H1 (cell line): ENCODE measurements around the gene ZXDC. TPM values are rescaled to one million over a fixed set of nuclear protein-coding genes. Genes with fewer than 3 reads are reported as not detected.

Experiments
- CTCF ChIA-PET: fragments of 300-600 bp; sonication (Branson Sonifier 250); formaldehyde crosslinking; loops from one replicate; lab custom pipeline; 2021; ENCODE audit not compliant: partially characterized antibody; lab: Charles Lee
- POLR2A ChIA-PET: fragments of 300-600 bp; sonication (Branson Sonifier 250); formaldehyde crosslinking; loops from one replicate; lab custom pipeline; 2021; ENCODE audit warnings: inconsistent platforms; ENCODE audit not compliant: partially characterized antibody; lab: Charles Lee
- DNase-seq, 2 experiments: peaks; one replicate each; pipeline versions ENCODE4 v3.0.0 to v3.0.0-alpha.2; 2010 to 2022; ENCODE audit warnings: low spot score in 2 of 2, low read depth in 1 of 2, mixed read lengths in 1 of 2
- FAIRE-seq: peaks from 2 replicates; lab custom pipeline; 2011; peaks lifted over from hg19 to GRCh38; lab: Jason Lieb, UNC
- H2AFZ ChIP-seq: 2 replicates; pipeline ENCODE4 v1.8.1; 2012; ENCODE audit warnings: low read length, inconsistent platforms
- H2AK5ac ChIP-seq: 2 replicates; pipeline ENCODE4 v1.6.1; 2013; ENCODE audit warnings: low read depth, low read length
- H2BK120ac ChIP-seq: replicated peaks from 2 replicates; pipeline ENCODE3; 2013; ENCODE audit warnings: low read depth, low read length, inconsistent platforms
- H2BK12ac ChIP-seq: 2 replicates; pipeline ENCODE4 v1.6.1; 2013; ENCODE audit warnings: low read depth, low read length
- H2BK15ac ChIP-seq: 2 replicates; pipeline ENCODE4 v1.6.1; 2013; ENCODE audit warnings: low read length
- H2BK20ac ChIP-seq: 2 replicates; pipeline ENCODE4 v1.6.1; 2013; ENCODE audit warnings: low read length
- H2BK5ac ChIP-seq: 2 replicates; pipeline ENCODE4 v1.6.1; 2013; ENCODE audit warnings: low read depth, low read length
- H3K14ac ChIP-seq: 2 replicates; pipeline ENCODE4 v1.6.1; 2013; ENCODE audit warnings: inconsistent platforms; ENCODE audit not compliant: insufficient read length
- H3K18ac ChIP-seq: 2 replicates; pipeline ENCODE4 v1.6.1; 2013; ENCODE audit warnings: low read length; ENCODE audit errors: extremely low read depth
- H3K23ac ChIP-seq: 2 replicates; pipeline ENCODE4 v1.6.1; 2013; ENCODE audit warnings: inconsistent platforms; ENCODE audit not compliant: insufficient read length
- H3K23me2 ChIP-seq: 2 replicates; pipeline ENCODE4 v1.6.1; 2013; ENCODE audit warnings: low read depth, low read length
- H3K27ac ChIP-seq: 2 replicates; pipeline ENCODE4 v1.6.1; 2011; ENCODE audit warnings: low read depth, low read length, inconsistent platforms
- H3K27me3 ChIP-seq, 4 experiments: replicated peaks in 1 of 4; 1 replicate in 1 of 4; 2 replicates in 3 of 4; pipeline versions ENCODE4 v1.6.1 to v1.8.1; 2011 to 2013; ENCODE audit warnings: low read length in 3 of 4, mild to moderate bottlenecking in 3 of 4, inconsistent platforms in 2 of 4, mixed read lengths in 2 of 4, moderate library complexity in 1 of 4; ENCODE audit not compliant: control insufficient read depth in 3 of 4, insufficient read depth in 3 of 4; ENCODE audit errors: extremely low read depth in 1 of 4
- H3K36me3 ChIP-seq, 4 experiments: 2 replicates each; pipeline versions ENCODE4 v1.6.1 to v1.8.1; 2011 to 2013; ENCODE audit warnings: mild to moderate bottlenecking in 4 of 4, low read length in 3 of 4, moderate library complexity in 2 of 4, control low read depth in 1 of 4, inconsistent platforms in 1 of 4; ENCODE audit not compliant: insufficient read depth in 4 of 4, control insufficient read depth in 2 of 4
- H3K4ac ChIP-seq: replicated peaks from 2 replicates; pipeline ENCODE3; 2013; ENCODE audit warnings: low read length, low read depth, mixed read lengths, inconsistent platforms; ENCODE audit not compliant: insufficient read length
- H3K4me1 ChIP-seq, 4 experiments: replicated peaks in 1 of 4; 1 replicate in 1 of 4; 2 replicates in 3 of 4; pipeline versions ENCODE4 v1.6.1 to v1.8.1; 2011 to 2013; ENCODE audit warnings: low read length in 3 of 4, inconsistent platforms in 2 of 4, mixed read lengths in 1 of 4; ENCODE audit not compliant: insufficient read depth in 4 of 4, control insufficient read depth in 3 of 4
- H3K4me2 ChIP-seq, 2 experiments: 2 replicates each; pipeline versions ENCODE4 v1.6.1 to v1.8.1; 2011 to 2013; ENCODE audit warnings: low read depth in 2 of 2, low read length in 2 of 2, control low read depth in 1 of 2, inconsistent platforms in 1 of 2, mild to moderate bottlenecking in 1 of 2; ENCODE audit not compliant: insufficient read depth in 1 of 2
- H3K4me3 ChIP-seq, 4 experiments: fragments of 200-600, 300-600 bp in 1 of 4; sonication (generic), shearing (Covaris generic), sonication (Bioruptor Twin) in 1 of 4; 2 replicates each; pipeline versions ENCODE4 v1.5.1 to v1.8.1; 2011 to 2016; ENCODE audit warnings: low read length in 4 of 4, low read depth in 3 of 4, control low read depth in 2 of 4, inconsistent platforms in 2 of 4, mild to moderate bottlenecking in 2 of 4, mixed read lengths in 1 of 4, moderate library complexity in 1 of 4; ENCODE audit not compliant: insufficient read depth in 2 of 4; ENCODE audit errors: extremely low read depth in 1 of 4
- H3K56ac ChIP-seq: replicated peaks from 2 replicates; pipeline ENCODE3; 2013; ENCODE audit warnings: low read depth, mild to moderate bottlenecking, mixed read lengths, low read length, inconsistent platforms; ENCODE audit not compliant: insufficient read length
- H3K79me1 ChIP-seq: 2 replicates; pipeline ENCODE4 v1.6.1; 2013; ENCODE audit warnings: low read depth, low read length, control low read depth
- H3K79me2 ChIP-seq, 2 experiments: 2 replicates each; pipeline versions ENCODE4 v1.6.1 to v1.8.1; 2012 to 2013; ENCODE audit warnings: low read length in 2 of 2, mild to moderate bottlenecking in 2 of 2, inconsistent platforms in 1 of 2; ENCODE audit not compliant: insufficient read depth in 2 of 2, control insufficient read depth in 1 of 2
- H3K9ac ChIP-seq, 4 experiments: replicated peaks in 1 of 4; 1 replicate in 1 of 4; 2 replicates in 3 of 4; pipeline versions ENCODE4 v1.6.1 to v1.8.1; 2011 to 2013; ENCODE audit warnings: low read depth in 3 of 4, low read length in 3 of 4, control low read depth in 2 of 4, mild to moderate bottlenecking in 2 of 4, moderate library complexity in 2 of 4, inconsistent platforms in 1 of 4; ENCODE audit errors: extremely low read depth in 1 of 4
- H3K9me3 ChIP-seq, 2 experiments: 2 replicates each; pipeline versions ENCODE4 v1.6.1 to v1.8.1; 2012 to 2013; ENCODE audit warnings: mild to moderate bottlenecking in 2 of 2, moderate library complexity in 2 of 2, control low read depth in 1 of 2, inconsistent platforms in 1 of 2, low read depth in 1 of 2, low read length in 1 of 2, mixed read lengths in 1 of 2; ENCODE audit not compliant: insufficient read depth in 2 of 2
- H4K20me1 ChIP-seq, 2 experiments: replicated peaks in 1 of 2; 2 replicates each; pipeline versions ENCODE3 to v1.8.1; 2011 to 2013; ENCODE audit warnings: inconsistent platforms in 2 of 2, low read length in 2 of 2, mild to moderate bottlenecking in 1 of 2; ENCODE audit not compliant: insufficient read depth in 2 of 2, control insufficient read depth in 1 of 2
- H4K5ac ChIP-seq: 2 replicates; pipeline ENCODE4 v1.6.1; 2013; ENCODE audit warnings: low read length, low read depth, mixed read lengths, inconsistent platforms; ENCODE audit not compliant: insufficient read length
- H4K8ac ChIP-seq: 2 replicates; pipeline ENCODE4 v1.8.0; 2013; ENCODE audit warnings: mild to moderate bottlenecking, moderate library complexity, low read length, inconsistent platforms; ENCODE audit not compliant: insufficient read depth; ENCODE audit errors: extremely low read depth
- H4K91ac ChIP-seq: replicated peaks from 2 replicates; pipeline ENCODE3; 2013; ENCODE audit warnings: low read length, mixed read lengths, inconsistent platforms; ENCODE audit not compliant: insufficient read length
- BACH1 ChIP-seq: IDR thresholded peaks from 2 replicates; pipeline ENCODE4 v1.6.1; 2012; ENCODE audit warnings: low read length, improper control_type of control experiment
- CBX8 ChIP-seq: fragments of 300-800, 300-1000 bp; sonication (generic); IDR thresholded peaks from 2 replicates; pipeline ENCODE4 v1.7.1; 2016; ENCODE audit warnings: low read depth, low read length, borderline replicate concordance
- PHF8 ChIP-seq: fragments of 200-600 bp; sonication (generic); conservative IDR thresholded peaks from 2 replicates; pipeline ENCODE4 v1.7.1; 2012; ENCODE audit warnings: low read depth, mild to moderate bottlenecking, inconsistent platforms, low read length, moderate library complexity
- POLR2AphosphoS5 ChIP-seq: IDR thresholded peaks from 2 replicates; pipeline ENCODE4 v1.6.1; 2011; ENCODE audit warnings: low read depth, low read length
- RNF2 ChIP-seq: fragments of 200-900, 300-1000 bp; sonication (generic); IDR thresholded peaks from 2 replicates; pipeline ENCODE4 v1.7.1; 2016; ENCODE audit warnings: borderline replicate concordance, low read depth, mild to moderate bottlenecking, antibody characterized with exemption, low read length; ENCODE audit not compliant: poor library complexity, severe bottlenecking; ENCODE audit errors: missing control alignments
- TAF1 ChIP-seq: IDR thresholded peaks from 2 replicates; pipeline ENCODE4 v1.6.1; 2011; ENCODE audit warnings: mild to moderate bottlenecking, low read depth, low read length
- ZNF274 ChIP-seq: IDR thresholded peaks from 2 replicates; pipeline ENCODE4 v1.7.0; 2012; ENCODE audit warnings: low read length, borderline replicate concordance; ENCODE audit errors: extremely low read depth
- WGBS, 2 experiments: shearing (Covaris generic) in 1 of 2; methylation state at CpG; one replicate each; pipeline versions ENCODE4 v1.1.6 to v1.1.7; 2013 to 2015; ENCODE audit warnings: low lambda C conversion rate in 2 of 2, mixed read lengths in 2 of 2, inconsistent platforms in 1 of 2, low coverage in 1 of 2, missing lambda C conversion rate in 1 of 2; ENCODE audit not compliant: insufficient replicate concordance in 2 of 2, insufficient coverage in 1 of 2, insufficient read length in 1 of 2; ENCODE audit errors: extremely low coverage in 1 of 2, missing lambda C conversion rate in 1 of 2; 5-methylcytosine and 5-hydroxymethylcytosine counted together
- polyA plus RNA-seq, 7 experiments: library from polyadenylated mRNA; depleted of rRNA in 3 of 7; stranded (reverse) in 5 of 7; unstranded in 2 of 7; fragments of >200 nt in 5 of 7; fragments of 200-250 nt in 2 of 7; gene quantifications; 1 replicate in 5 of 7; 2 replicates in 1 of 7; 4 replicates in 1 of 7; pipeline versions ENCODE4 v1.2.1 to v1.2.3, GENCODE V29; 2011 to 2013; ENCODE audit warnings: missing spikeins in 2 of 7, mixed read lengths in 2 of 7
- total RNA-seq: library from RNA; stranded (reverse); fragmentation: NEBNext Ultra II Directional; extraction: Animal tissue kit (Norgen Biotek cat#: 25700); gene quantifications from 2 replicates; pipeline ENCODE4 v1.2.1, GENCODE V29; 2021
- TF ChIP-seq, protein P1 (sequence below): IDR thresholded peaks from 2 replicates; pipeline ENCODE4 v1.6.1; 2011; ENCODE audit warnings: low read depth, mild to moderate bottlenecking, low read length; ENCODE audit not compliant: insufficient read depth

The ZXDC gene
- total and polyA plus RNA-seq, 2 of the 8 experiments (the other 6 are each of a cell fraction or from before 2014, with no cell fraction given): 12.7 to 24.3 TPM

DNA sequence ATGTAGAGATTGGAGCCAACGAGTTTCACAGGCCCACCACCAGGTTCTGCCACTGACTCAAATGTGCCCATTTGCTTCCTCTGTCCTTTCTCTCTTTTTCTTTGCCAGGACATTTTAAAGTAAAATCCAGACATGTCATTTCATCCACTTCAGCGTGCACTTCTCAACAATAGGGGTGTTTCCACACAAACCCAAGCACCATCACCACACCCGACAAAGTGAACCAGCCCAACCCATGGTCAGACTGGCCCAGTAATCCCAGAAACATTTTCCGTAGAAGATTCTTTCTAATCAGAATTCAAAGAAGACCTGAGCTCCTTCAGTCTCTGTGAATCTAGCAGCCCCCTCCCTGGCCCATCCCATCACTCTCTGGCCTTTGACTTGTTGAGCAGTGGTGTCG is 67.6 kb downstream of the ZXDC start:
- no peaks in the 10 kb centered on the region for H3K36me3 ChIP-seq
- TF ChIP-seq BACH1 (no peak), ZNF274 (no peak), RNF2 (no peak), POLR2AphosphoS5 (no peak), CBX8 (no peak), PHF8 (no peak), TAF1 (no peak)
- TF ChIP-seq, protein P1, sequence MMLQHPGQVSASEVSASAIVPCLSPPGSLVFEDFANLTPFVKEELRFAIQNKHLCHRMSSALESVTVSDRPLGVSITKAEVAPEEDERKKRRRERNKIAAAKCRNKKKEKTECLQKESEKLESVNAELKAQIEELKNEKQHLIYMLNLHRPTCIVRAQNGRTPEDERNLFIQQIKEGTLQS: no peak
- TF ChIP-seq, all 59 proteins: peak for 0
- Histone ChIP-seq H2BK12ac (no peak overlapping the region), H3K18ac (no peak overlapping the region), H4K91ac (no peak overlapping the region), H3K4me1 (peaks cover 0 to 6% (median 5%) of the 10 kb centered on the region in 4 experiments; a peak in 3 of 7 replicates), H3K14ac (no peak overlapping the region), H3K27ac (no peak overlapping the region), H4K20me1 (no peaks in the 10 kb centered on the region), H3K23ac (no peak overlapping the region), H3K4ac (no peak overlapping the region), H2AK5ac (no peak overlapping the region), H3K9ac (no peak overlapping the region), H2BK5ac (no peak overlapping the region), H3K56ac (no peak overlapping the region), H2BK15ac (no peak overlapping the region), H3K9me3 (no peaks in the 10 kb centered on the region), H2AFZ (no peak overlapping the region), H2BK20ac (no peak overlapping the region), H4K5ac (no peak overlapping the region), H3K79me1 (no peaks in the 10 kb centered on the region), H3K4me3 (no peak overlapping the region), H3K23me2 (no peaks in the 10 kb centered on the region), H3K4me2 (no peak overlapping the region), H2BK120ac (no peak overlapping the region), H3K27me3 (0 out of 7 replicates have a peak, but pooled peaks cover 0 to 1% (median 0%) of the 10 kb centered on the region in 4 experiments), H4K8ac (no peak overlapping the region), H3K79me2 (no peaks in the 10 kb centered on the region)
- no peak for DNase-seq
- ChIA-PET CTCF (interaction anchor here (1.0 to 1.6 kb wide), 2 partner anchors 16 to 61 kb away, joined by 3 read pairs; no protein-coding TSS in a partner anchor), POLR2A (interaction anchor here (1.6 kb wide), 1 partner anchor 14 kb away, joined by 4 read pairs; no protein-coding TSS in a partner anchor)
- WGBS, 2 experiments: 88% methylated on average over 5 of the region's 5 CpGs; no CpG with 5 or more reads in 1 of the 2 experiments
- FAIRE-seq: no peak
